ENCODE results near the gene GNG7.

DNA sequence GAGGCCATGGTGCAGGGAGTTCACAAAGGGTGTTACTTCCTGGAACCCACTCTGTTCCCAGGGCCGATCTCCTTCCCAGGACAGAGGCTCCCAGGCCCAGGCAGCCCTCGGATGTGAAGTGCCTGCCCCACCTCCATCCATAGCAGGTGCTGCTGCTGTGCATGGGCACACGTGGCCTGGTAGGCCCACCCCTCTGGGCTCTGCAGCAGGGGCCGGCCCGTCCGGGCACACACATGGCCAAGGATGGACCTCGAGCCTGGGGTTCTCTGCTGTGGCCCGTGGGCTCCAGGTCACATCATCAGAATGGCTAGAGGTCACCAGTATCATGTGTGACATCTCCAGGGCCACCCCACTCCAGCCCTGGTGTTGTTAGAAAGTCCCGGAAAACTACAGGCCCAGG, 154.8 kb downstream of the GNG7 start:
- TF ChIP-seq EZH2phosphoT487 (IDR thresholded peaks at IDR 0.05; ENCODE audit: borderline replicate concordance, low read length), result no peak
- TF ChIP-seq, protein P1, sequence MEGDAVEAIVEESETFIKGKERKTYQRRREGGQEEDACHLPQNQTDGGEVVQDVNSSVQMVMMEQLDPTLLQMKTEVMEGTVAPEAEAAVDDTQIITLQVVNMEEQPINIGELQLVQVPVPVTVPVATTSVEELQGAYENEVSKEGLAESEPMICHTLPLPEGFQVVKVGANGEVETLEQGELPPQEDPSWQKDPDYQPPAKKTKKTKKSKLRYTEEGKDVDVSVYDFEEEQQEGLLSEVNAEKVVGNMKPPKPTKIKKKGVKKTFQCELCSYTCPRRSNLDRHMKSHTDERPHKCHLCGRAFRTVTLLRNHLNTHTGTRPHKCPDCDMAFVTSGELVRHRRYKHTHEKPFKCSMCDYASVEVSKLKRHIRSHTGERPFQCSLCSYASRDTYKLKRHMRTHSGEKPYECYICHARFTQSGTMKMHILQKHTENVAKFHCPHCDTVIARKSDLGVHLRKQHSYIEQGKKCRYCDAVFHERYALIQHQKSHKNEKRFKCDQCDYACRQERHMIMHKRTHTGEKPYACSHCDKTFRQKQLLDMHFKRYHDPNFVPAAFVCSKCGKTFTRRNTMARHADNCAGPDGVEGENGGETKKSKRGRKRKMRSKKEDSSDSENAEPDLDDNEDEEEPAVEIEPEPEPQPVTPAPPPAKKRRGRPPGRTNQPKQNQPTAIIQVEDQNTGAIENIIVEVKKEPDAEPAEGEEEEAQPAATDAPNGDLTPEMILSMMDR (IDR thresholded peaks at IDR 0.05; ENCODE audit: low read depth, low read length, poor library complexity, severe bottlenecking), result no peak

All from DOHH2 (cell line).